ENCODE data around the gene THUMPD3.

THUMPD3 gene

GRCh38 chr3:9362731-9363530 is at the start of gene THUMPD3:
Gene THUMPD3 (plus strand): TSS chr3:9363054. CDS start chr3:9365069, 2,015 bp downstream.
- peak within 1 kb of the TSS; percentile 85 for H3K4me3 ChIP-seq (ENCODE audit: low read length)
- no peaks in the 10 kb centered on the region for H3K27me3 ChIP-seq (ENCODE audit: control insufficient read depth, low read length)
- peaks cover 36% of the 10 kb centered on the region for H3K36me3 ChIP-seq (ENCODE audit: control insufficient read depth, low read length)
- peaks cover 8% of the 10 kb centered on the region; the same call in 1 of the 2 replicates for H3F3A ChIP-seq (ENCODE audit: control insufficient read depth, insufficient read depth)
- no peaks in the 10 kb centered on the region for H3K9me3 ChIP-seq (ENCODE audit: control insufficient read depth, insufficient read depth, low read length)
- H3K9me2 ChIP-seq (replicated peaks; ENCODE audit: control insufficient read depth, low read length) = no peaks in the 10 kb centered on the region
- peak within 1 kb of the TSS; percentile 83 for H3K27ac ChIP-seq (ENCODE audit: low read depth, low read length)
- H3K4me1 ChIP-seq (ENCODE audit: control insufficient read depth, low read length) = peaks cover 26% of the 10 kb centered on the region
- TF ChIP-seq CTCF (IDR thresholded peaks at IDR 0.05; ENCODE audit: low read depth, low read length, poor library complexity, severe bottlenecking) (no peak), EZH2phosphoT487 (IDR thresholded peaks at IDR 0.05; ENCODE audit: borderline replicate concordance, low read length) (no peak)
- no peaks in the 10 kb centered on the region for H4K20me1 ChIP-seq (ENCODE audit: control insufficient read depth, insufficient read depth, low read depth, low read length)
- H3K4me2 ChIP-seq (ENCODE audit: low read length) = peak within 1 kb of the TSS; percentile 86
- H3K79me2 ChIP-seq (ENCODE audit: control insufficient read depth, low read length) = peaks cover 39% of the 10 kb centered on the region

- no peak for TF ChIP-seq CTCF (IDR thresholded peaks at IDR 0.05; ENCODE audit: low read depth, low read length, poor library complexity, severe bottlenecking)
- TF ChIP-seq EZH2phosphoT487 (IDR thresholded peaks at IDR 0.05; ENCODE audit: borderline replicate concordance, low read length) = no peak
- H3K9me2 ChIP-seq (replicated peaks; ENCODE audit: control insufficient read depth, low read length) = no peaks in the 10 kb centered on the region
- H3K36me3 ChIP-seq (ENCODE audit: control insufficient read depth, low read length) = no peaks in the 10 kb centered on the region
- no peak overlapping the region for H3K4me3 ChIP-seq (ENCODE audit: low read length)
- no peaks in the 10 kb centered on the region for H3K79me2 ChIP-seq (ENCODE audit: control insufficient read depth, low read length)
- no peaks in the 10 kb centered on the region for H3F3A ChIP-seq (ENCODE audit: control insufficient read depth, insufficient read depth)
- H3K4me1 ChIP-seq (ENCODE audit: control insufficient read depth, low read length) = no peaks in the 10 kb centered on the region
- H4K20me1 ChIP-seq (ENCODE audit: control insufficient read depth, insufficient read depth, low read depth, low read length) = no peaks in the 10 kb centered on the region
- H3K4me2 ChIP-seq (ENCODE audit: low read length) = no peak overlapping the region
- H3K9me3 ChIP-seq (ENCODE audit: control insufficient read depth, insufficient read depth, low read length) = no peaks in the 10 kb centered on the region
- H3K27ac ChIP-seq (ENCODE audit: low read depth, low read length) = no peak overlapping the region
- H3K27me3 ChIP-seq (ENCODE audit: control insufficient read depth, low read length) = peaks cover 19% of the 10 kb centered on the region
Observed at GRCh38 chr3:9314796-9315195, 48.1 kb upstream of the THUMPD3 start.

- Histone ChIP-seq H3K79me2 (ENCODE audit: control insufficient read depth, low read length) (no peaks in the 10 kb centered on the region), H3K9me3 (ENCODE audit: control insufficient read depth, insufficient read depth, low read length) (no peaks in the 10 kb centered on the region), H3K4me1 (ENCODE audit: control insufficient read depth, low read length) (no peaks in the 10 kb centered on the region), H3K27me3 (ENCODE audit: control insufficient read depth, low read length) (peaks cover 17% of the 10 kb centered on the region), H3K9me2 (replicated peaks; ENCODE audit: control insufficient read depth, low read length) (no peaks in the 10 kb centered on the region), H4K20me1 (ENCODE audit: control insufficient read depth, insufficient read depth, low read depth, low read length) (no peaks in the 10 kb centered on the region), H3K36me3 (ENCODE audit: control insufficient read depth, low read length) (no peaks in the 10 kb centered on the region), H3K27ac (ENCODE audit: low read depth, low read length) (no peak overlapping the region), H3K4me2 (ENCODE audit: low read length) (no peak overlapping the region), H3F3A (ENCODE audit: control insufficient read depth, insufficient read depth) (no peaks in the 10 kb centered on the region), H3K4me3 (ENCODE audit: low read length) (no peak overlapping the region)
- TF ChIP-seq EZH2phosphoT487 (IDR thresholded peaks at IDR 0.05; ENCODE audit: borderline replicate concordance, low read length) (no peak), CTCF (IDR thresholded peaks at IDR 0.05; ENCODE audit: low read depth, low read length, poor library complexity, severe bottlenecking) (no peak)
Observed at GRCh38 chr3:9316881-9317361, 45.9 kb upstream of the THUMPD3 start.

Measured in DOHH2 (cell line).